ENCODE data around the gene ZNF263.

DNA sequence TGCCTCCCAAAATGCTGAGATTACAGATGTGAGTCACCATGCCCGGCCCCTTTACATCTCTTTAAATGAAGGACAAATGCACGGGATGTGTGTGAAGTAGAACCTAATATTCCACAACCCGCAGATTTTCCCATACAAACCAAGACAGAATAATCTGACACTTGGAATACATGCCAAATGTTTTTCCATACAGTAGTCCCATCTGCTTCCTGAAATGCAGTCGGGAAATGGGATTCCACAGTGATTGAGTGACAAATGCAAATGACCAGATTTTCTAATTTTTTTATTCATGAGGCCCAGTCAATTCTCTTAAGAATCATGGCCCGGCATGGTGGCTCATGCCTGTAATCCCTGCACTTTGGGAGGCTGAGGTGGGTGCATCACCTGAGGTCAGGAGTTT, 41.5 kb upstream of the ZNF263 start:
- TF ChIP-seq, protein P1, sequence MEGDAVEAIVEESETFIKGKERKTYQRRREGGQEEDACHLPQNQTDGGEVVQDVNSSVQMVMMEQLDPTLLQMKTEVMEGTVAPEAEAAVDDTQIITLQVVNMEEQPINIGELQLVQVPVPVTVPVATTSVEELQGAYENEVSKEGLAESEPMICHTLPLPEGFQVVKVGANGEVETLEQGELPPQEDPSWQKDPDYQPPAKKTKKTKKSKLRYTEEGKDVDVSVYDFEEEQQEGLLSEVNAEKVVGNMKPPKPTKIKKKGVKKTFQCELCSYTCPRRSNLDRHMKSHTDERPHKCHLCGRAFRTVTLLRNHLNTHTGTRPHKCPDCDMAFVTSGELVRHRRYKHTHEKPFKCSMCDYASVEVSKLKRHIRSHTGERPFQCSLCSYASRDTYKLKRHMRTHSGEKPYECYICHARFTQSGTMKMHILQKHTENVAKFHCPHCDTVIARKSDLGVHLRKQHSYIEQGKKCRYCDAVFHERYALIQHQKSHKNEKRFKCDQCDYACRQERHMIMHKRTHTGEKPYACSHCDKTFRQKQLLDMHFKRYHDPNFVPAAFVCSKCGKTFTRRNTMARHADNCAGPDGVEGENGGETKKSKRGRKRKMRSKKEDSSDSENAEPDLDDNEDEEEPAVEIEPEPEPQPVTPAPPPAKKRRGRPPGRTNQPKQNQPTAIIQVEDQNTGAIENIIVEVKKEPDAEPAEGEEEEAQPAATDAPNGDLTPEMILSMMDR (conservative IDR thresholded peaks at IDR 0.05 in 1 of 2, IDR thresholded peaks at IDR 0.05 in 1 of 2; ENCODE audit: extremely low read depth in 1 of 2, insufficient read depth in 1 of 2, low read depth in 1 of 2, low read length in 2 of 2): no peak
- TF ChIP-seq EZH2 (IDR thresholded peaks at IDR 0.05; ENCODE audit: borderline replicate concordance, low read length): no peak
